GM12865 (cell line): ENCODE measurements around the gene RAPGEF1.

Experiments used
- DNase-seq: peaks from one replicate; pipeline ENCODE4 v3.0.0; 2010; ENCODE audit warnings: low read depth
- H3K4me3 ChIP-seq: 2 replicates; pipeline ENCODE4 v1.5.1; 2011; ENCODE audit warnings: mild to moderate bottlenecking, low read depth, low read length, control low read depth
- CTCF ChIP-seq: IDR thresholded peaks from 2 replicates; pipeline ENCODE4 v1.5.1; 2011; ENCODE audit warnings: low read length, control low read depth, low read depth, inconsistent platforms; ENCODE audit not compliant: insufficient read depth; ENCODE audit errors: missing control alignments

The RAPGEF1 gene

GRCh38 chr9:131546336-131547084 lies 193.4 kb downstream of the RAPGEF1 start:
- no peak for DNase-seq
- TF ChIP-seq CTCF: no peak
- H3K4me3 ChIP-seq: no peak overlapping the region

DNA sequence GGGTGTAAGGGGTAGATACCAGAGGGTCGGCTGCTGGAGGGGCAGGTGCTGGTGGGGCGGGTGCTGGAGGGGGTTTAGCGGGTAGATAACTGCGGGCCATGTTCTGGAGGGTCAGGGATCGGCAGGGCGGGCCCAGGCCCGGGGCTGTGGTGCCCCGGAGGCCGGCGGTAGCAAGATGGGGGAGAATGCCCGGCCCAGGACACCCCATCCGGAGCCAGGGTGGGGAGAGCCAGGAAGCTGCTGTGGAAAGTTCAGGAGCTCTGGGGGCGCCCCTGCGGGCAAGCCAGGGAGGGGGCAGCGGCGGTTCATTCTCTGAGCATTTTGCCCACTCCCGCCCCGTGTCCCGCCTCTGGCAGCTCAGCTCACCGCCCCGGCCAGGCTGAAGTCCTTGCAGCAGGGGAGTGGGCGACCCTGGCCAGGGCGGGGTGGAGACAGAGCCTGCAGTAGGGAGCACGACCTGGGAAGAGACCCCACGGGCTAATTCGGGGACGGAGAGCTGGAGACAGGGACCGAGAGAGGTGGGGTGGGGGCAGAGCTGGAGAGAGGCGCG lies 194.0 kb downstream of the RAPGEF1 start:
- no peak for DNase-seq
- no peak for TF ChIP-seq CTCF
- H3K4me3 ChIP-seq: no peak overlapping the region

- TF ChIP-seq CTCF: no peak
- H3K4me3 ChIP-seq: no peak within 1 kb of the TSS
- DNase-seq: no peak
Observed at GRCh38 chr9:131545003-131545785, 194.7 kb downstream of the RAPGEF1 start, which contains the start of gene PRRT1B. TSS of gene PRRT1B (plus strand) at chr9:131545523. CDS start at chr9:131545616, 93 bp downstream.

DNA sequence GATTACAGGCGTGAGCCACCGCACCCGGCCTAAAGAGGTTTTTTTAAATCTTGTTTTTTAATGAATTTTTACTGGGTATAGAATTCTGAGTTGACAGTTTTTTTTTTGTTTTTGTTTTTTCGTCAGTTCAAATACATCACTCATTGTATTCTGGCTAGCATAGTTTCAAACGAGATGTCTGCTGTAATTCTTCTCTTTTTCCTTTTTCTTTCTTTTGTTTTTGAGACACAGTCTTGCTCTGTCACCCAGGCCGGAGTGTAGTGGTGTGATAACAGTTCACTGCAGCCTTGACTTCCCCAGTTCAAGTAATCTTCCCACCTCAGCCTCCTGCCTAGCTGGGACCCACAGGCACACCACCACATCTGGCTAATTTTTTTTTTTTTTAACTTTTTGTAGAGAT lies 196.7 kb downstream of the RAPGEF1 start:
- H3K4me3 ChIP-seq: no peak overlapping the region
- TF ChIP-seq CTCF: no peak
- DNase-seq: no peak

DNA sequence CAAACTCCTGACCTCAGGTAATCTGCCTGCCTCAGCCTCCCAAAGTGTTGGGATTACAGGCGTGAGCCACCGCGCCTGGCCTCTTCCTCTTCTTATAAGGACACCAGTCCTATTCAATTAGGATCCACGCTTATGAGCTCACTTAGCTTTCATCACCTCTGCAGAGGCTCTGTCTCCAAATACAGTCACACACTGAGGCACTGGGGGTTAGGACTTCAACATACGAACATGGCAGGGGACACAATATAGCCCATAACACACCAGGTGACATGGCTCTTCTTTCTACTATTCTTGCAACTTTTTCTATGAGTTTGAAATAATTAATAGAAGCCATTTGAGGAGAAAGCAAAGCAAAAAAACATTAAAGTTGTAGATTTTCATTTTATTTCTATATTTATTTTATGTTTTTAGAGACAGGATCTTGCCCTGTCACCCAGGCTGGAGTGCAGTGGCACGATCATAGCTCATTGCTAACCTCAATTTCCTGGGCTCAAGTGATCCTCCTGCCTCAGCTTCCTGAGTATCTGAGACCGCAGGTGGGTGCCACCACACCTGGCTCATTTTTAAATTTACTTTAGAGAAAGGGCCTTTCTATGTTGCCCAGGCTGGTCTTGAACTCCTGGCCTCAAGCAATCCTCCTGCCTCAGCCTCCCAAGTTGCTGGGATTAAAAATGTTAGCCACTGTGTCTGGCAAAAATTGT lies 200.5 kb downstream of the RAPGEF1 start:
- no peak overlapping the region for H3K4me3 ChIP-seq
- no peak for TF ChIP-seq CTCF
- DNase-seq: no peak

DNA sequence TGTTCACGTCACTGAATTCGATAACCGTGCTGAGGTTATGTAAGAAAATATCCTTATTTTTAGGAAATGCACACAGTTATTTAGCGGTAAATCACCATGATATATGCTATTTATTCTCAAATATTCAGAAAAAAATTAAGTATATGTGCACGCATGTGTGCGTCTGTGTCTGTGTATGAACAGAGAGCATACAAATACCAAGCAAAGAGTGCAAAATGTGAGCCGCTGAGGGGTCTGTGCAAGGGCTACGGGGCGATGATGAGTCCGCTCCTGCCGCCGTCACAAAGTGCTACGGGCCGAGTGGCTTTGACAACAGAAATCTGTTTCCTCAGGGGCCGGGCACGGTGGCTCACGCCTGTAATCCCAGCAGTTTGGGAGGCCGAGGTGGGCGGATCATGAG lies 201.9 kb downstream of the RAPGEF1 start:
- DNase-seq: no peak
- no peak for TF ChIP-seq CTCF
- no peak overlapping the region for H3K4me3 ChIP-seq
